Measurements from ENCODE around the gene FERD3L.

Gene FERD3L

DNA sequence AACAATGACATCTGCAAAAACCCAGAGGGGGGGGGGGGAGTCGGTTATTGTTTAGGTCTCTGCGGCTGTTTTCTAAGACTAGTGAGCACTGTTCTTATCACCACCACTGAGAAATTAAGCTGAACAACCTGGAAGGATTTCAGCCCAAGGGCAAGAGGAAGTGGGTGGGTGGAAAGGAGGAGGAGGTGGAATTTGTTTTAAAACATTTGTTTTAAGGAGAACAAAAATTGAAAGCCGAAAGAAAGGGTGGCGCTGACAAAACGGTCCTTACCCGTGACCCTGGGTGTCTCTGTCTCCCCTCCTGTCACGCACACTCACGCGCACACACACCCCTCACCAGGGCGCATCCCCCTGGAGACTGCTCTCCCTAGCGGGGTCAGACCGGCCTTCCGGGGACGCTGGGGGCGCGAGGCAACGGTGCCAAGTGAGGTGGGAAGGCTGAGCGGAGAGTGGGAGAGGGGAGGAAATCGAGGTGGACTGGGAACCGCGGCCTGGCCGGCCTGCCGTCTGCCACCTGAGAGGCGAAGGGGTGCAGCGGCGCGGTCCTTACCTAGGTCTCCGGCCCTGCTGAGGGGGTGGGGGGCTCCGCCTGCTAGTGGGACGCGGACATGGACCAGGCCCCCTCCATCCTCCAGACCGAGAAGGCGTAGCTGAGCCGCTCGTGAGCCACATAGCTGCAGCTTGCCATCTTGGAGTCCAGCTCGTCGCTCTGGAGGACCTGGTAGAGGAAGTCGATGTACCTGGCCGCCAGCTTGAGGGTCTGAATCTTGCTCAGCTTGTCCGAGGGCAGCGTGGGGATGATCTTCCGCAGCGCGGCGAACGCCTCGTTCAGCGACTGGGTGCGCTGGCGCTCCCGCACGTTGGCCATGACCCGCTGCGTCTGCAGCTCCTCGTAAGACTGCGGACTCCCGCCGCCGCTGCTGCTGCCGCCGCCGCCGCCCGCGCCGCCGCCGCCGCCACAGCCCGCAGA is 28.8 kb downstream of the FERD3L start:
- DNase-seq = no peak

DNA sequence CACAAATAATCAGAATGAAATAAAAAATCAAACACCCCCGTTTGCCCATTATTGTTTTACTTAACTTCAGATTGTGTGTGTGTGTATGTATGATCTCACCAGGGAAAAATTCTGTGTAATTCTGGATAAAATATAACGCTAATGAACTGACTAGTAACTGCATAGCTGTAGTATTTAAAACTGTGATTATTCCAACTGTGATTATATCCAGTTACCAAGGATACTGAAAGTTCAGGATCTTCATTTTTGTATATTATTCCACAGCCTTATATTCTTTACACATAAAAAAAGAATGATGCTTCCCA is 30.7 kb downstream of the FERD3L start:
- DNase-seq = no peak

DNA sequence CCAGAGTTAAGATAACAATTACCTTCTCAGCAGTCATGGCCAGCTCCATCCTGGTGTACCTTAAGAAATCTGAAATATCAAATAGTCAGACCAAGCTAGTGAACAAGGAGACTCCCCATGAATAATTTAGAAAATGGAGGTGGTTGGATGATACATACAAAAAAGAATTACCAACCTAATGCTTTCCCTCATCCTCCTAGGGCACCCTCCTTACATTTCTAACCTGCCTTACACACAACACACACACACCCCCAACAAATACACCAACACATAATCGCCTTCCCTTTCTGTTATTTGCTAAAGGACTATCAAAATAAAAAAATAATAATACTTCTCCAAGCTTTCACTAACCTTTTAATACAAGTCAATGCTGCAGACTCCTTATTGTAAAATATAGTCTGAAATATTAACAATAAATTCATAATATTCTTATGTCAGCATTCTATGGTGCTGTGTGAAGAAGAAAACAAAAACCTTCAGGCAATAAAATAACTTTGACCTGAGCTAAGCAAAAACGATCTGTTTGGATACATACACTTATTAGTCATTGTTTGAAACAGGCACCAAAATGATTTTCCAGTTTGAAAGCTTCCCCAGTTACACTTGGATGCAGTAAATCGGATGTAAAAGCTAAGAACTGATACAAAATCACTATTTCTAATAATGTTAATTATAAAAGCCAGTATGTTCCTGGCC is 31.2 kb downstream of the FERD3L start:
- DNase-seq = no peak

DNA sequence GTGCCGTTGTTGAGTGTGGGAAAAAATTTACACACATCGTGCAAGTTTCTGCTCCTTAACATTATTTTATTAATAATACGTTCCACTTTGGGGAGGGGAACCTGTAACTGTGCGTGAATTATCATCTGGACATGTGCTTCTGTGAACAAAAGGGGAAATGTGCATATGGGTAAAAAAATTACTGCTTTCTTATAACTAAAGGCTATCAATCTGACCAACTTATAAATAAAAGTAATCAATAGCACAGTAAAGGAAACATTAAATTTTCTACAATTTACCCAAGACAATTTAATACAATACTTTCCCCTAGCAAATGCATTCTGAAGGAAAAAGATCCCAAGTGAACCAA is 32.2 kb downstream of the FERD3L start:
- no peak for DNase-seq

DNA sequence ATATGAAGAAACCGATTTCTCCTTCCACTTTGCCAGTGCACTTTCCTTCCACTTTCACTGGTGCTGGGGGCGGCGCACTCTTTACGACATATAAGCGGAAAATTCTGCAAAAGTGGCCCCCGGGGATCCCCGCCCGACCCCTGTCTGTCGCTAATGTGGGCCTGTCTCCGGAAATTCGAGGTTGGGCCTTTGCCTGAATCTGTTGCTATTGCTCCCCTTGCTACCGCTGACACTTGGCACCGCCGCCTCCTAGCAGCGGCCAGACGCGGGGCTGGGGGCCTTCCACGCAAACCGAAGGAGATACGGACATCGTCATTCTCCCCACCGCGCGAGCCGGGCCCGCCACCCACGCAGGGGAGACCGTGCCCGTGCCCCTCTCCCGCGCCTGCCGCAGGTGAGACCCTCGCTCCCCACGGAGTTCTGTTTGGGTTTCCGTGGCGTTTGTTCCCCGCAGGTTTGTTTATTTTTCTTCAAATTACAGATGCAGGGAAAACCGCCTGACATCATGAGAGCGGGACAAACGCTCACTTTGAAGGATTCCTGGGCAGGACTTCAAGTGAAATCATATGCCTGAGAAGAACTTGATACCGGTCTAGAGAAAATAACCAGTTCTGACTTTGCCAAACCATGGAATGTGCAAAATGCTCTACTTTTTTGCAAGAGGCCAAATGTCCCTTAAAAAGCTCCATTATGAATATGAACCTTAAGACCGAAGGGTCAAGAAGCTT is 32.8 kb downstream of the FERD3L start:
- DNase-seq = no peak

DNA sequence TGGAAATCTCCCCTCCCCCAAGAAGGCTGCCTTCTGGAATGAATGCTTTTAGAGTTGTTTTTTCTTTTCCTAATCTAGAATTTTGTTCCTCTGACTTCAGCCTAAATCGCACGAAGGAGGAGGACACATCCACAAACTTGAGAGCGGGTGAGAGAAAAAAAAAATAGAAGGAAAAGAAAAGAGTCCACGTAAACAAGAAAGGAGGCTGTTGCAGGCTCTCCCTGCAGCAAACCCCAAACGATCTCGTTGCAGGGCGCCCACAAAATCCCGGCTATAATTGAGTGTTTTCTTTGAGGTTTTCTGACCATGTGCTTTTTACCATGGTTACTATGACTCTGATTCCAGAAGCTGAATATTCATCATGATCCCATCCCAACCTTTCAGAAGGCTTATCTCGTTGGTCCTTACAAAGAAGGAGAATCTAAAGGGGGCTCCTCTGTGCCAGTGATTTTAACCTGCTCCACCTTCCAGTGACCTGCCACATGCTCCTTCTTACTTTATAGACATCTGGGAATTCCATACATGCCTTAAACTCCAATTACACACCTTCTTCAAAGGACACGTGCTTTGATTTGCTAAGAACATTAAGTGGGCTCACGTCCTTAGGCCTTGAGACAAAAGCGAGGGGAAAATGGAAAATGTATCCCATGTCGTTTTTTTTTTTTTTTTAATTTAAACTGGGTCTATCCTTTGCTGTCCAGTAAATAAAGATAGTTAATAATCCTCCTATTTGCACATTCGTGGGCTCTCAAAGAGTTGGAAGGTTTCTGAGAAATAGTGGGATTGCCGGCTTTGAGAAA is 33.5 kb downstream of the FERD3L start:
- no peak for DNase-seq

- no peak for DNase-seq
Observed at GRCh38 chr7:19110776-19111175, 34.4 kb downstream of the FERD3L start.

- no peak for DNase-seq
Observed at GRCh38 chr7:19110026-19110730, 35.0 kb downstream of the FERD3L start.

DNA sequence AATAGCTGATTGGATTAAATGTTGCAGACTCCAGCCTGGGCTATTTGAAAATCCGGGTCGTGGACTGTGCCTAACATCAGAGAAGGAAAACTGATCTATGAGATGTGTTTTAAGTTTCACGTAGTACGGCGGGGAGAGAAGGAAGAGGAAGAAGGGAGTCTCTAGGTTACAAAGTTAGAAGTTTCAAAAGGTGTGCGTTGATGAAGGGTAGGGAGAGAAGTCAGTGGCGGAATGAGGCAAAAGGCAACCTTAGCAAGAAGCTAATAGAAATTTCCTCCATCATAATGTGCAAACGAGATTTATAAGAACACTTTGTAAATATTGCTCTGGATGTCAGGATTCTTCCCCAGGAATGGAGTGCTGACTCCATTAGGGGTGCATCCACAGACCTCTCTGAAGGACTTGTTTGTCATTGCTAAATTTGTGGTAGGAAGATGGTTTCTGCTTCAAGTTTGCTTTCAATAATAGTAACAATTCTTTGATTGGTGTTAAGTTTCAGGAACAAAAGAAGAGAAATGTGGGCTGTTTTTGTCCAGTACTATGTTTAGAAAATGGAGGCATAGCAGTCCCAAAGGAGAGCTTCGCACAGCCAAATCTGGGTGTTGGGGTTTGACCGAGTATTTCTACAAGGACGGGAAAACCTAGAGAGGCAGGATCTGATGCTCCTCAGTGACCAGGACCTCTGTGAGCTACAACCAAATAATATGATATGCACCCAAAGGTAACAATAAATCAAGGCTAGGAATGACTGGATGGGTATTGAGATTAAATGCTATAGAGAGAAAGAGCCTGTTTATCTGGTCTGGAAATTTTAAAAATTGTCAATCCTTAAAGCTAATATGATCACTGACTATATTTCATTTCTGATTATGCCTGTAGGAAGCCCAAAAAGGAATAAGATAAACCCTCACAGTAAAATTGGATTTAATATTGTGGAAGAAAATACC is 35.9 kb downstream of the FERD3L start:
- no peak for DNase-seq

- no peak for DNase-seq
Observed at GRCh38 chr7:19107356-19108146, 37.7 kb downstream of the FERD3L start.

GRCh38 chr7:19107081-19107355 is 38.2 kb downstream of the FERD3L start:
- no peak for DNase-seq

DNA sequence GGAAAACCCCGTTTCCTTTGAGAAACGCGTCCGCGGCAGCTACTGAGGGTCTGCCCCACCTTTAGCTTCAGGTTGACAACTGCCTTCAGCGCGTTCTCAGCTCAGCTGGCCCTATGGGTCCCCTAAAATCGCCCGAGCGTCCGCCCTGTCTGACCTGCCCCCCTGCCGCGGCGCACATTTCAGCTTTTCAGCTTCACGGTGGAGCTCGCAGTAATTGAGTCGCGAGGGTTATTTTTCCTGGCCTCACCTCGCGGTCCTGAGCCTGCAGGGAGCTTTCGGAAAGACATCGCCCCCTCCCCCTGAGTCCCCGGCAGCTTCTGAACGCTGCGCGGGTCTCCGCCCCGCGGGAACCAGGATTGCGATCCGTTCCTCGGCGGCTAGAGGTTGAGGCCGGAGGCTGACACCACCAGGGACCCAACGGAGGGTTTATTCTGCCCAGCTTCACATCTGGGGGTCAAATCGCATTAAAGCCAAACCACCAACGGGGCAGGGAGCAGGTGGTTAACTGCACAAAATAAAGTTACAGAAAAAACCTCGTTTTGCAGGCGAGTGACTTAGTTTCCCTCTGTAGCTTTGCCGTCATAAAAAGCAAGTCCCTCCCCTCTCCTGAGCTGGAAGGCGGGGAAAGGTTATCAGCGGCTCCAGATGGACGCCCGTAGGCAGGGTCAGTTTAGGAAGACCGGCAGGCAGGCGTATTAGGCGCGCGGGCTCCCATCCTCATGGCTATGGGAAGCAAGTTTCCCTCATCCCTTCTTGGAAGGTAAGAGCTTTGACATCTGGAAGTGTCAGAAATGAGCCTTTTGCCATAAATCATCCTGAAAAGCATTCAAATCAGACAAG is 38.8 kb downstream of the FERD3L start:
- no peak for DNase-seq

GRCh38 chr7:19105546-19105945 is 39.7 kb downstream of the FERD3L start:
- no peak for DNase-seq

DNA sequence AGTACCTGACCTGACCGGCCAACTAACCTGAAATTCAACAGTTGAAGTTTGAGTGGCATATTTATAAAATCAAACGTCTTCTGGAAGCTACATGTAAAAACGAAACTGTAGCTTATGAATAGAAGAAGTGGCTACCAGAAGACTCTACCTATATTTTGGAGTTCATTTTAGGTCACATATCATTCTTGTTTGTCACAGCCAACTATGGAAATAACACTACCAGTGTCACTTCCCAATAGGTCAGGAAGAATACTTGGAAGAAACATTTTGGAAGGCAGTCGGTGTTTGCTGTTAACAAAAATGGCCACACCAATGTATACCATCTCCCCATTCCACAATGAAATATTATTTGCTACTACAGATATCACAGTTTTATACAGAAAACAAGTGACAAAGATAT is 40.4 kb downstream of the FERD3L start:
- DNase-seq = no peak

- no peak for DNase-seq
Observed at GRCh38 chr7:19102884-19103283, 42.3 kb downstream of the FERD3L start.

DNA sequence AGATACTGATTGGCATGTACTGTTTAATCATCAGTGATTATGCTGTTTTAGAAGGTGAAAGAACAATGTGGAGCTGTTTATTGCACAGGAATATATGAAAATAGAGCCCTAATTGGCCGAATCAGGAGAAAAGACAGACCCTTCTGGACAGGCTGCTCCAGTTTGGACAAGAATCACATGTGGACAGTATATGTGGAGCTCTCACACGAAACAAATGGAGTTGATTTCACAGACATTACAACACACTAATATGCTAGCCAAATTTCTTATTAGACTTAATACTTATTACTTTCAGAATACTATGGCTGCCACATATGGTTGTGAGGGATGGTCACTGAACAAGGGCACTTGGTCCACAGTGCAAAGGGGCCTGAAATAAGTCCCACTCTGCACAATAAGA is 43.3 kb downstream of the FERD3L start:
- DNase-seq = no peak

DNA sequence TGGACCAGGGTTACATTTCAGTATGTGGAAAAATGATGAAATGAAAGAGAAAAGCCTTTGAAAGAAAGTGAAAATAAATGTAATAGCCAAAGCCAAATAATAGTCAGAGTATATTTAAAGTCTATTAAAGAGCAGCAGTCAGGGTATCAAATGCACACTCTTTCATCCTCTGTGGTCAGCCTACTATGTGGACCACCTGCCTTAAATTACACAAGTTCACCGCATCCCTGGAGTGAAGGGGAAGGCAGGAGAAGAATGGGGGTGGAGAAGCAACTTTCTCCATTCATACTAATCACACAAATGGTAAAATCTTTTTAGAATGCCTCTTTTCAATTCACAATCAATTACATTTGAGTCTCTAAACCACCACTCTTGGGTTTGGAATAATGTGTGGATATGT is 43.7 kb downstream of the FERD3L start:
- no peak for DNase-seq

- DNase-seq = no peak
Observed at GRCh38 chr7:19099924-19100323, 45.3 kb downstream of the FERD3L start.

GRCh38 chr7:19099194-19099593 is 46.0 kb downstream of the FERD3L start:
- no peak for DNase-seq

DNA sequence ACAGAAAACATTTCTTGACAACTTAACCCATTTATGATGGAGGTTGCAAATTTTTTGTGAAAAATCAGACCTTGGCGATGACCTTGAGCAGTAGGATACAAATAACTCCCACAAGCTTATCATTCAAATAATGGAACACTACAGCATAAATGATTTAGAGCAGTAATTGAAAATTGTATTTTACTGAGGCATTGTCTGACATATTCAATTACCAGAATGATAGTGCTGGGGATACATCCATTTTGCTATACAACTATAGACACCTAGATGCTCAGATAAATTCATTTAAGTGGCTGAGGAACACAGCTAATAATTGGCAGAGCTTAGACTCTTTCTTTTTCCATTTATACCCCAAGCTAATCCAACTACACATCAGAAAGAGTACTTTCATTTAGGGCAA is 46.7 kb downstream of the FERD3L start:
- DNase-seq = no peak

Data from CD4-positive, alpha-beta T cell treated with Interferon alpha-2 for 1 hour (primary cell).